GM12864 (cell line): ENCODE measurements around the gene DHPS.
A peak's percentile ranks its signal among the peaks of the same experiment; 100 is the strongest.

Source experiments
- DNase-seq: peaks from one replicate; pipeline ENCODE4 v3.0.0-alpha.2; 2011; ENCODE audit warnings: low read depth
- H3K4me3 ChIP-seq: 2 replicates; pipeline ENCODE4 v1.5.1; 2011; ENCODE audit warnings: mild to moderate bottlenecking, low read depth, low read length, control low read depth
- CTCF ChIP-seq: IDR thresholded peaks from 2 replicates; pipeline ENCODE4 v1.5.1; 2011; ENCODE audit warnings: low read depth, mild to moderate bottlenecking, moderate library complexity, low read length, control low read depth, inconsistent platforms; ENCODE audit errors: missing control alignments

The DHPS gene

GRCh38 chr19:12723381-12723640 is 41.6 kb upstream of the DHPS start:
- no peak for DNase-seq
- no peak for TF ChIP-seq CTCF
- H3K4me3 ChIP-seq: peak overlapping the region; percentile 96

GRCh38 chr19:12722566-12723380 is 41.1 kb upstream of the DHPS start:
- TF ChIP-seq CTCF: no peak
- peak; percentile 97 for DNase-seq
- H3K4me3 ChIP-seq: peak overlapping the region; percentile 96

GRCh38 chr19:12721656-12722565 is 40.2 kb upstream of the DHPS start:
- DNase-seq: no peak
- peak overlapping the region; percentile 96 for H3K4me3 ChIP-seq
- TF ChIP-seq CTCF: no peak

GRCh38 chr19:12720851-12721655 is 39.4 kb upstream of the DHPS start:
- no peak for DNase-seq
- no peak for TF ChIP-seq CTCF
- H3K4me3 ChIP-seq: peak overlapping the region; percentile 96

GRCh38 chr19:12720296-12720695 is 38.6 kb upstream of the DHPS start:
- no peak for TF ChIP-seq CTCF
- H3K4me3 ChIP-seq: peak overlapping the region; percentile 96; the same call in 1 of the 2 replicates
- DNase-seq: no peak

GRCh38 chr19:12715929-12716328 is 34.2 kb upstream of the DHPS start:
- no peak for DNase-seq
- H3K4me3 ChIP-seq: no peak overlapping the region
- TF ChIP-seq CTCF: no peak
